GM19324 (cell line): ENCODE measurements around the gene SFXN1.
"Not testable (repeated sequence)": the region's sequence is repeated elsewhere in the genome, so short reads cannot be mapped to it uniquely, and the experiment has no call there.

Experiments used
- ATAC-seq: cut with Tn5 transposase; IDR thresholded peaks from one replicate; pipeline ENCODE4 v1.9.1; 2021; ENCODE audit warnings: mild to moderate bottlenecking, moderate library complexity; ENCODE audit not compliant: unreplicated experiment, low FRiP score

Gene SFXN1

DNA sequence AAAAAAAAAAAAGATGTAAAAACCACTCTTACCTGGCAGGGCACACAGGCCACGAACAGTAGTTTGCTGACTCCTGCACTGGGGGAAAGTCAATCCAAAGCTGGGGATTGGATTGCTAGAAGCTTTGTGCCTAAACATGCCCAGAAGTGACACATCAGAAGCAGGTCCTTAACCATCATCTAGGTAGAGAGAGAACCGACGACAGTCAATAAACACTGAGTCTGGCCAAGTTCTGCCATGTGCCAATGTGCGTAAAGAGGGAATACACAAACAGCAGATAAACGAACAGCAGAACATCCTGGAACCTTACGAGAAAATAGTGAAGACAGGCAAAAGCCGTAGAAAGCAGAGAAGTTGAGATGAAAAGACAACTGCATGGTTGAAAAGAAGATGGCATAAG lies 14.9 kb downstream of the SFXN1 start:
- no peak for ATAC-seq

DNA sequence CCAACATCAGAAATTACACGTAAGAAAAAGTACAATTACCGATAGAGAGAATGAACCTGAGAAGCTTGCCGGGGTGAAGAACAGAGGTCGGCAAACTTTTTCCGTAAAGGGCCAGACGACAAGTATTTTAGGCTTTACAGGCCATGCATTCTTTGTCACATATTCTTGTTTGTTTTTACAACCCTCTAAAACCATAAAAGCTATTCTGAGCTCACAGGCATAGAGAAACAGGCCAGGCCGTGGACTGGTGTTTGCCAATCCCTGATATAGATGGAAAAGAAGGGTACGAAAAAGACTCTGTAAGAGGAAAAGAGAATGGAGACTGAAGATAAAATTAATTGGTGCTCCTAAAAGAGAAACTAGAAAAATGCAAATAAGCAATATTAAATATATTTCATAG lies 15.4 kb downstream of the SFXN1 start:
- ATAC-seq: no peak

DNA sequence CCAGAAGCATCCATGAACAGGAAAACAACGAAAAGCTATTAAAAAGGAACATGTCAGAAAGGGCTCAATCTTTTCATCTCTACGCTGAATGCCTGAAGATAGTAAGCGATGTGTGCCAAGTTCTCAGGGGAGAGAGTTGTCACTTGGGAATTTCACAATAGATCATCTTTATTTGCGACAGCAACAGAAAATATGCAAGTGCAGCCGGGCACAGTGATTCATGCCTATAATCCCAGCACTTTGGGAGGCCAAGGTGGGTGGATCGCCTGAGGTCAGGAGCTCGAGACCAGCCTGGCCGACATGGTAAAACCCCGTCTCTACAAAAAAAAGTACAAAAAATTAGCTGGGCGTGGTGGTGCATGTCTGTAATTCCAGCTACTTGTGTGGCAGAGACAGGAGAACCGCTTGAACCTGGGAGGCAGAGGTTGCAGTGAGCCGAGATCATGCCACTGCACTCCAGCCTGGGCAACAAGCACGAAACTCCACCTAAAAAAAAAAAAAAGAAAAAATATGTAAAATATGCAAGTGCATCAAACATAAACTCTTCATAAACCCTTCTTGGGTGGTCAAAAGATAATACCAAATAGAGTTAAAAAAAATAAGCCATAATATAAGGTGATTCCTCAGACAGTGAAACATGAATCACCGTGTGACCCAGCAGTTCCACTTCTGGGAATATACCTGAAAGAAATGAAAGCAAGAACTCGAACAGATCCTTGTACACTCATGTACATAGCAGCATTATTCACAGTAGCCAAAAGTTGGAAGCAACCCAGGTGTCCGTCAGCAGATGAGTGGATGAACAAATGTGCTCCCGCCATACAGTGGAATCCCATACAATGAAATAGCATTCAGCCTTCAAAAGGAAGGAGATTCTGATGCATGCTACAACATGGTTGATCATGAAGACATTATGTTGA lies 16.2 kb downstream of the SFXN1 start:
- ATAC-seq: no peak

DNA sequence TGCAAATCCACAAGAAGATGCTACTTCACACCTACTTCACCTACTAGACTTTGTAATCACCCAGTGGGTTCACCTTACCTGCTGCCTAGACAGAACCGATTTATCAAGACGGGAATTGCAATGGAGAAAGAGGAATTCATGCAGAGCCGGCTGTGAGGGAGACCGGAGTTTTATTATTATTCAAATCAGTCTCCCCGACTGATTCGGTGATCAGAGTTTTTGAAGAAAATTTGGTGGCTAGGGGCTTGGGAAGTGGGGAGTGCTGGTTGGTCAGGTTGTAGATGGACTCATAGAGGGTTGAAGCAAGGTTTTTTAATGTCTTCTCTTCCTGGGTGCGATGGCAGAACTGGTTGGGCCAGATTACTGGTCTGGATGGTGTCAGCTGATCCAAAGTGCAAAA lies 23.4 kb downstream of the SFXN1 start:
- ATAC-seq: no peak

DNA sequence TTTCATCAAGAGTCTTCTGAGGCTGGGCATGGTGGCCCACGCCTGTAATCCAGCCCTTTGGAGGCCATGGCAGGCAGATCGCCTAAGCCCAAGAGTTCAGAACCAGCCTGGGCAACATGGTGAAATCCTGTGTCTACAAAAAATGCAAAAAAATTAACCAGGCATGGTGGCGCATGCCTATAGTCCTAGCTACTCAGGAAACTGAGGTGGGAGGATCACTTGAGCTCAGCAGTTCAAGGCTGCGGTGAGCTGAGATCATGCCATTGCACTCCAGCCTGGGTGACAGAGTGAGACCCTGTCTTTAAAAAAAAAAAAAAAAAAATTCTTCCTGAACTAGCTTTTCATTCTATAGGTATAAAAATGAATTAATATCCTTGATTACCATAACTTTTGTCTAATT lies 29.3 kb downstream of the SFXN1 start:
- ATAC-seq: not testable (repeated sequence)

DNA sequence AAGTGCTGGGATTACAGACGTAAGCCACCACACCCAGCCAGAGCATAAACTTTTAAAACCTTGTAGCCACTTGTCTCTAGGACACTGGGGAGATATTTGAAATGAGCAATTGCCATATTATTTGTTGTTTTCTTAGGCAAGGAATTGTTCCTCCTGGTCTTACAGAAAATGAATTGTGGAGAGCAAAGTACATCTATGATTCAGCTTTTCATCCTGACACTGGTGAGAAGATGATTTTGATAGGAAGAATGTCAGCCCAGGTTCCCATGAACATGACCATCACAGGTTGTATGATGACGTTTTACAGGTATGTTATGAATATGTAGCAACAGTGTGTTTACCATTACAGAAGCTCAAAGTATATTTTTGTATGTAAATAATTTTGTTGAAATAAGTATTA lies 30.5 kb downstream of the SFXN1 start:
- ATAC-seq: no peak

DNA sequence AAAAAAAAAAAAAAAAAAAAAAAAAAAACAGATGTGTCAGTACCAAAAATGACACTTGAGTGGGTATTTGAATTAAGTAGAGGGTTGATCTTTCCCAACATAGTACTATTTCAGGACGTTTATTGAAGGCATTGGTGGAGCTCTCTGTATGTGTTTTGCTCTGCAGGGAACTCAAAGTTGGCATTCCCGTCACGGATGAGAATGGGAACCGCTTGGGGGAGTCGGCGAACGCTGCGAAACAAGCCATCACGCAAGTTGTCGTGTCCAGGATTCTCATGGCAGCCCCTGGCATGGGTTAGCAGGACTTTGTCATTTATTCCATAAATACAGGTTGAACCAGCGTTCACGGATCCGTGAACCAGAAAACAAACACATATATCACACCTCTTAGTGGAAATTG lies 34.9 kb downstream of the SFXN1 start:
- no peak for ATAC-seq

DNA sequence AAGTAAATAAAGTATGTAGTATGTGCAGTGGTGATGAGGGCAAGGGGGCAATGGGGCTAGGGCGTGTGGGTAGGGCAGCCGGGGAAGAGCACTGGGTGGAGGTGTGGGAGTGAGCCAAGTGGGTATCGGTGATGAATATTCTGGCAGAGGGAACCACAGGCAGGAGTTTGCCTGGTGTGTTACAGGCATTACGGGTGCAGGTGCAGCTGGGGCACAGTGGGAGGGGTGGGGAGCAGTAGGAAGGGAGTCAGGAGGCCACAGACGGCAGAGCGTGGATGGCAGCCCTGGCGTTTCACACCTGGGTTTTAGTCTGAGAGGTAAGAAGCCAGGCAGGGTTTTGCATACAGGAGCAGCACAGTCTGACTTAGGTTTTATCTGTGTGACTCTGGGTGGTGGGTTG lies 35.4 kb downstream of the SFXN1 start:
- no peak for ATAC-seq

DNA sequence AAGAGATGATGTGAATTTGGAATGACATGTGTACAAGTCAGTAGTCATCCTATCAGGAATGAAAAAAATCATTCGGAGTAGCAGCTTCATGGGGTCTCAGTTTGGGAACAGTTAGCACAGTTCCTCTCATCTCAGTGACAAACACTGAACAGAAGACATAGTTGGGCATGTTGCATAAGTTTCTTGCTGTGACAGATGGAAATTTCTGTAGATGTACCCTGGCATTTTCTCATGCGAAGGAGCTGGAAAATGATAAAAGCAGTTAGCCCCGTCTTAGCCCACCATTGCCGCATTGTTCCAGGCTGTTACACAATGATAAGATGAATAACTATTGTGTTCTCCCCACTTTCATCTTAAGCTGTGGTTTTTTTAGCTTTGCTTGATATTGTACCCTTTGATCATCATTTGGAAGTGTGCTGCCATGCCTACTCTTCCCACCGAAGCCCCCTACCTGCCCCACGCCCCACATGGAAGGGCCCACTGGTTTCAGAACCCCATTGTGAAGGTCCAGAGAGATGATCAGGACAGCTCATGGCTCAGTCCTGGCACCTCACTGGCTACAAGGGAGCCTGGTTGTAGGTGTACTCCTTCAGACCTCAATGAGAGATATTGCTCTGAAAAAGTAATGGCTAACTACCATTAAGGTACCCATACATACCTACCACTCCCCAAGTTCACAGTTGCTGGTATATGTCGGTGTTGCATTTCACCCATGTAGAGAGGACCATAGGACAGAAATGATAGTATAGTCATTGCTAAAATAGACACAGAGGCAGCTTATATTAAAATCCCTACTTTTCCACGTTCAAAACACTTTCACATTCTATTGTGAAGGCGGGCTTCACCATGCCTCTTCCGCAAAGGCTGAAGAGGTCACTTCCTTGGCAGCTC lies 38.8 kb downstream of the SFXN1 start:
- ATAC-seq: no peak

DNA sequence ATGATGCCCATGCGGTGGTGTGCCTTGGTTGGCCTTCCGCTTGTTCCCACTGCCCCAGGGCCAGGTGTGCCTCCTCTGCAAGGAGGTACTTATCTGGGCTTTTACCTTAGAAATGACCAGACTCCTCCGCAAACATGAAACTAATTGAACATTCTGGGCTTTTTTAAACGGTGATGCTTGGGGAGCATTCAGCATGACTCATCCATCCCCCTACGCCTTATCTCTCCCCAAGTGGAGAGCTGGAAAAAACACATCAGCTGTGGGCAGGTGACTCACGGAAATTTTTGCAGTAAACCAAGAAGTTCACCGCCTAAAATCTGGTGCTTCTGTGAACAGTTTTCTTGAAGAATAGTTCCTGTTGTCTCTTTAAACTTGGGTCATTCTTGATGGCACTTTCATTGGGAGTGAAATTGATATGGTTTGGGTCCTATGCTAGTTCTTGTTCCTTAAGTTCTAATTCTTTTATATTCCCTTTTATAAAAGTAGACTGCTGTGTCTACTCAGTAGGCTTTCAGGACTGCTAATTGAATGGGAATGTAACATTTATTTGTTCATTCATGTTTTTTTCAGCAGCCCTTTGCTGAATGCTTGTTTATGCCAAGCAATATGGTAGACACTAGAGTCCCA lies 39.6 kb downstream of the SFXN1 start:
- ATAC-seq: no peak

DNA sequence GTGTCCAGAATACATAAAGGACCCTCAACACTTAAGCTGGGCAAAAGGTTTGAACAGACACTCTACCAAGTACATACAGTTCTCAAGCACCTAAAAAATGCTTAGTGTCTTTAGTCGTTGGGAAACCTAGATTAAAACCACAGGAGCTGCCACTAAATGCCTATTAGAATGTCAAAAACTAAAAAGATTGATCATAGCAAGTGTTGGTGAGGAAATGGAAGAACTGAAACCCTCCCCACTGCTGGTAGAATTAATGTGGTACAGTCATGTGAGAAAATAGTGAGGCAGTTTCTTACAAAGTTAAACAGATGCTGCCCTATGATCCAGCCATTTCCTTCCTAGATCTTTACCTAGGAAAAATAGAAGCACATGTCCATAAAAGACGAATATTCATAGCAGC lies 40.6 kb downstream of the SFXN1 start:
- ATAC-seq: no peak

DNA sequence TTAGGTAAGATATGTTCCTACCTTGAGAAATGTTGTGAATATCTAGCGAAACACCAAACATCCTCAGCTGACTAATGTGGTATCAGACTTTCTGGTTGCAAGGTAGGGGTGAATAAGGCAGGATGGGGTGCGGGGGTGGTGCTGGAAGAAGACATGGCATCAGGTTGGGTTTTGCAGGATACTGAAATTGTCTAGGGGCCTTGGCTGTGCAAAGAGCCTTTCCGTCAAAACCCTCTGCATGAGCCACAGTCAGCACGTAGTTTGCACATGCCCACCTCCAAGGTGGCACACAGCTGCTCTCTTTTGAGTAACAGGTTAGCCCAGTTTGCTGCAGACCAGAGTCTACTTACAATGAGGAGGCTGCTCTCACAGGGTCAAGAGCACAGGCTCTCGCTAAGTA lies 42.0 kb downstream of the SFXN1 start:
- ATAC-seq: no peak

DNA sequence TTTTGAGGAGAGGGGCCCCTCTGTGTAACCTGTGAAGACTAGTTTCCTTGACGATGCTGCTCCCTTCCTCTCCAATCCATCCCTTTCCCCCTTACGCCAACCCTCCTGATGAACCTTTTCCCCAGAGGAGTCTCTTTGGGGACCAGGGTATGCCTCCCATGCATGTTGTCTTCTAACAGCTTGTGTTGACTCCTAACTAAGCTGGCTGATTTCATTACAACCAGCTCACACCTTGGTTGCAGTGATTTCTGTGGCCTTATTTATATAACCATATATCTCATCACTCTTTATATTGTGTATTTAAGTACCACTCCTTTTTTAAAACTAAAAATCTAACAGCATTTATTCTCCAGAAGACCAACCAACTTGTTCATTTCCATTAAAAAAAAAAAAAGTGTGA lies 42.5 kb downstream of the SFXN1 start:
- ATAC-seq: no peak

DNA sequence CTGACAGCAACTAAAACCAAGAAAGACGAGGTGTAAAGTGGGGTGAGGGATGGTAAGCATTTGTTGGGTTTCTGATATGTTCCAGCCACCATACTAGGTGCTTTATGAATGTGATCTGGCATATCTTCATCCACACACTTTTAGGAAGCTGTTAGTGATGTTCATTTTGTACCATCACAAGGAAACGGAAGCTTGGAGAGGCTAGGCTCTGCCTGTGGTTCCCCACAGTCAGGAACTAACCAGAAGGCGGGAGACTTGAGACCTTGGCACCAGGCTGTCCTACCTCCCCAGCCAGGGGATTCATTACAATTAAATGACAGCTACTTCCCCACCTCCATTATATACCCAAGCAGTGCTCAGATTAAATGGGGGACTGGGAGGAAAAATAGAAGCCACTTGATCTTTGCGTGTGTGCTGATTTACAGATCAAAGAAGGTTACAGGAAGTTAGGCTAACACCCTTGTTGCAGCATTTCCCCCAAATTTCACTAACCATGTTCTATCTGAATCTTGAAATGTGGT lies 43.0 kb downstream of the SFXN1 start:
- ATAC-seq: no peak

DNA sequence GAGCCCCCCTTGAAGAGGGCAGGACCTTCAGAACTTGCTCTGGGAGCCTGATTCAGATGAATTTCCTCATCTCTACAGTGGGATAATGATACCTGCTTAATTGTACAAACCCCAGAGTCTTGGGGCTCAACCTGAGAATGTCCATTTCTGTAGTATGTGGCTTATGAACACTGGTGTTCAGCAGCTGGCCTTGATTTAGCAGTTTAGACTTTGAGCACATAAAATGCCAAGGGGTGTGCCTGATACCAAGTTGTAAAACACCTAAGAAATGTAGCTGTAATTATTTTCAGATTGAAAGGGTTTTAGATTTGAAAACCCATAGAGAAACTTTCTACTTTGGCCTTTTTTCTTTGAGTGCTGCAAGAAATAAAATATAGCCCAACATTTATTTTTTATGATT lies 44.9 kb downstream of the SFXN1 start:
- ATAC-seq: no peak

DNA sequence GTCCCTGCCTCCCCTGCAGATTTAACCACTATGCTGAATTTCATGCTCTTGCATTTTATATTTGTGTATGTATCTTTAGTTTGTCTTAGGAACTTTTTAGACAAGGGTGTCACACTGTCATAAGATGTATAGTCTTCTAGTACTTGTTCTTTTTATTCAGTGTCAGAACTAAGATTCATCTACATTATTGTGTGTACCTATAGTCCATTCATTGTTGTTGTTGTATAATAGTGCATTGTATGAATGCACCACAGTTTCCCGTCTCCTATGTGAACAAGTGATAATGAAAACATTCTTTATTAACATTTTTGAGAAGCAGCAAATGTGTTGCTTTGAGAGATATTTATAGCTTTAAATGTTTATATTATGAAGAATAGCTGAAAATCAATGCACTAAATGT lies 45.9 kb downstream of the SFXN1 start:
- ATAC-seq: no peak

DNA sequence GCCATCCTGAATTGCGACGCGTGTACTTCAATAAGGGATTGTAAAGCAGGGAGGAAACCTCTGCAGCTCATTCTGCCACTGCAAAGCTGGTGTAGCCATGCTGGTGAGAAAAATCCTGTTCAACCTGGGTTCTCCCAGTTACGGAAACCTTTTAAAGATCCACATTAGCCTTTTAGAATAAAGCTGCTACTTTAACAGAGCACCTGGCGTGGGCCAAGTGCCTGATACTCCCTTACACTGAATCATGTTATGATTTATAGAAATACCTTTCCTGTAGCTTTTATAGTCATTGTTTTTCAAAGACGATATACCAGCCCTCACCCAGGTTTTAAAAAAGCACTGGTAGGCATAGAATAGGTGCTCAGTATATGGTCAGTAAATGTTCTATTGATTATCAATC lies 48.3 kb downstream of the SFXN1 start:
- ATAC-seq: no peak

DNA sequence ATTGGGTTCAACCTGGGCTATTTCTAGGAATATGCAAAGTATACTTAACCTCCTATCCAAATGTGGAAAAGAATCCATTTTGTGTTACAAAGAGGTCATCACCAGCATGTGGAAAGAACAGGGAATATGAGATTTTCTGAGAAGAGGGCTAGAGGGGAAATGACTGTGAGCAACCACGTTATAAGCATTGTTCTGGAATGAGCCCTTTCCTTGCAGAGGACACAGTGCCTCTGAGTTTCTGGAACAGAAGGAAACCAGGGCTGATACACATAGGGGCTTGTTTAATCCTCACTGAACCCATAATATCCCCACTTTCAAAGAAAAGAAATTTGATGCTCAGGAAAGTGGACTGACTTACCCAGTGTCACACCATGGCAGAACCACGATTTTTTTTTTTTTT lies 53.0 kb downstream of the SFXN1 start:
- ATAC-seq: no peak

DNA sequence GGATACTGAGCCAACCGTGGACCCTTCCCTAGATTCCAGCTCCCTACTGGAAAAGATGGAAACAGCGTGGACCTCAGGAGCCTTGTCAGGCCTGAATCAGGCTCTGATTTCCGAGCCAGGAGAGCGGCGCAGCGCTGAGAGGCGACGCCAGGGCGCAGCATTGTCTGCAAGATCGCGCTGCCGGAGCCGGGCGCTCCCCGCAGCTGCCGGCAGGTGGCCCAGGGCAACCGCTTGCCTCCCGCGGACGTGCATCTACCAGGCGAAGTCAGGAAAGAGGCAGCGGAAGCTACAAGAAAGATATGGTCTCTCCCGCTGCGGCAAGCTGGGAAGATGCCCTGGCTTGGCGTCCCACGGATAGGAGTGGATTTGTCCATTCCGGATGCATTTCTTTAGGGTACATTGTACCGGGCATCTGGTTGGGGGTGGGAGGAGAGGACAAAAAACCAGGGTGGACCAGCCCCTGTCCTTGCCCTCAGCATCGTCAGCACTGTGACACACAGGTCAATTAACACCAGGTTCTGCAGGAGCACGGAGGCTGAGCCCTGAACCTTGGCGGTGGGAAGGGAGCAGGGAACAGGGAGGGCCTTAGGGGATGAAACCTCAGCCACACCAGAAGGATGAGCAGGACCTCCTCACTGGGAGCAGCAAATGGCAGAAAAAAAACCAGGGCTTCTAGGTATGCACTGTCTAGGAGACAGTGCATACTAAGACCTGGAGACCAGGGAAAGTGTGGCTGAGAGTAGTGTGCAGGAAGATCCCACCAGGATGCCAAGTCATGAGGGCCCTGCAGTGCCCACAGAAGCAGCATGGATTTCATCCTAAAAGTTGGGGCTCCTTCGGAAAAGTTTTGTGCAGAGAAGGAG lies 55.9 kb downstream of the SFXN1 start:
- ATAC-seq: peak; percentile 80

DNA sequence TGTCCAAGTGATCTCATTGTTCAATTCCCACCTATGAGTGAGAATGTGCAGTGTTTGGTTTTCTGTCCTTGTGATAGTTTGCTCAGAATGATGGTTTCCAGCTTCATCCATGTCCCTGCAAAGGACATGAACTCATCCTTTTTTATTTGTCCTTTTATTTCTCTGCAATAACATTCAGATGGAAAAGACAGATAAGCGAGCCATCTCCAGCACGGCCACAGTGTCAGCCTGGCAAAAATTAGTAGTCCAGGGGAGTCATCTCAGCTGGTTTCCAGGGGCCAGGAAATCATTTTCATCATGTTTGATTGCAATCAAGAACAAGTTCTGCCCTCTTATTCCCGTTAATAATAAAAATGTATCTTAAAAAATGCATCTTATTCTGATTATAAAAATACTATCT lies 57.0 kb downstream of the SFXN1 start:
- not testable (repeated sequence) for ATAC-seq
